Measurements from ENCODE around the gene LAPTM5. TPM values are rescaled to one million over a fixed set of nuclear protein-coding genes. Genes with fewer than 3 reads are reported as not detected.

LAPTM5 gene
- total and polyA plus RNA-seq, 2 of the 13 experiments (the other 11 are each of a cell fraction or from before 2014, with no cell fraction given): 0.41 to 0.86 TPM

DNA sequence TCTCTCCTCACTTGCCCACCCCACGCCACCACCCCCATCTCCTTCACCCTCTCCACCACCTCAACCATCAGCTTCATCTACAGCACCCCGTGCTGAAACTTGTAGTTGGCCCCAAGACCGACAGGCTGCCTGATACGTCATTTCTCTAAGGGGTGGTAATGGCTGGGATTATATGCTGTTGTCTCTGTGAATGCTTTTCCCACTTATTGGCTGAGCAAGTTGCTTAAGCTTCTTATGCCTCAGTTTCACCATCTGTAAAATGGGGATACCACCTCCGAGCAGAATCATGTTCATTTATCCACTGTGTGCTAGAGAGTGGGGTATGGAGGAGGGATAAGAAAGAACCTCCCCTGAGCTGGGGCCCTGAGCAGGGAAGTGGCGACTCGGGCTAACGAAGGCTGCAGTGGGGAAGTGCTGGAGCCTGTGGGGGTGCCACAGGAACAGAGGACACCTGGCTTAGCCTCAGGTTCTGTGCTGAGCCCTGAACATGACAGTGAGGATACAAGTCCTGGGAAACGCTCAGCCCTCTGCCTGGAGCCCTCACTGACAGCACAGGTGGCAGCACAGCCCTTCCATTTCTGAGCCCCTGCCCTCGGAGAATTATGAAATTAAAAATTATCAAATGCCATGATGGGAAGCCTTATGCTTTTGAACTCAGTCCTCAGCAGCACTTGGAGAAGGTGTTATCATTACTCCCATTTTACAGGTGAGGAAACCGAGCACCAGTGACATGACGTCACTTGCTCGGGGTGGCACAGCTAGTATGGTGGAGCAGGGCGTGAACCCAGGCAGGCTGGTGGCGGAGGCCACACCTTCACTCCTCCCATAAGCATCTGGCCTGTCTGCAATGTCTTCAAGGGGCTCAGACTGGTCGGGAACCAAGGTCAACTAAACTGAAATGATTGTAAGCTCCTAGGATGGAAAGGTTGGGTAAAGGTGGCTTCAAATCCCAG lies 37.0 kb downstream of the LAPTM5 start (continued):
- TF ChIP-seq, protein P1, sequence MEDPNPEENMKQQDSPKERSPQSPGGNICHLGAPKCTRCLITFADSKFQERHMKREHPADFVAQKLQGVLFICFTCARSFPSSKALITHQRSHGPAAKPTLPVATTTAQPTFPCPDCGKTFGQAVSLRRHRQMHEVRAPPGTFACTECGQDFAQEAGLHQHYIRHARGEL (CRISPR knock-in tag; IDR thresholded peaks at IDR 0.05): no peak
- TF ChIP-seq, protein P2, sequence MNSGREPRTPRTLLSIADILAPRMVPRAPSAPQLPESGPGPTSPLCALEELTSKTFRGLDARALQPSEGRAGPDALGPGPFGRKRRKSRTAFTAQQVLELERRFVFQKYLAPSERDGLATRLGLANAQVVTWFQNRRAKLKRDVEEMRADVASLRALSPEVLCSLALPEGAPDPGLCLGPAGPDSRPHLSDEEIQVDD (CRISPR knock-in tag; IDR thresholded peaks at IDR 0.05; ENCODE audit: borderline replicate concordance): no peak
- TF ChIP-seq ZNF546 (CRISPR knock-in tag; conservative IDR thresholded peaks at IDR 0.05) (no peak), SALL1 (CRISPR knock-in tag; IDR thresholded peaks at IDR 0.05) (no peak), ZNF253 (CRISPR knock-in tag; IDR thresholded peaks at IDR 0.05; ENCODE audit: borderline replicate concordance) (no peak), ZNF629 (CRISPR knock-in tag; conservative IDR thresholded peaks at IDR 0.05) (peak; percentile 65), ATF7 (IDR thresholded peaks at IDR 0.05) (peak; percentile 90), ATF7 (CRISPR knock-in tag; IDR thresholded peaks at IDR 0.05) (no peak), ZNF678 (CRISPR knock-in tag; IDR thresholded peaks at IDR 0.05) (no peak), ZFY (CRISPR knock-in tag; IDR thresholded peaks at IDR 0.05) (no peak), FOXJ3 (CRISPR knock-in tag; IDR thresholded peaks at IDR 0.05; ENCODE audit: borderline replicate concordance) (no peak)
- TF ChIP-seq, protein P3, sequence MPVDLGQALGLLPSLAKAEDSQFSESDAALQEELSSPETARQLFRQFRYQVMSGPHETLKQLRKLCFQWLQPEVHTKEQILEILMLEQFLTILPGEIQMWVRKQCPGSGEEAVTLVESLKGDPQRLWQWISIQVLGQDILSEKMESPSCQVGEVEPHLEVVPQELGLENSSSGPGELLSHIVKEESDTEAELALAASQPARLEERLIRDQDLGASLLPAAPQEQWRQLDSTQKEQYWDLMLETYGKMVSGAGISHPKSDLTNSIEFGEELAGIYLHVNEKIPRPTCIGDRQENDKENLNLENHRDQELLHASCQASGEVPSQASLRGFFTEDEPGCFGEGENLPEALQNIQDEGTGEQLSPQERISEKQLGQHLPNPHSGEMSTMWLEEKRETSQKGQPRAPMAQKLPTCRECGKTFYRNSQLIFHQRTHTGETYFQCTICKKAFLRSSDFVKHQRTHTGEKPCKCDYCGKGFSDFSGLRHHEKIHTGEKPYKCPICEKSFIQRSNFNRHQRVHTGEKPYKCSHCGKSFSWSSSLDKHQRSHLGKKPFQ (CRISPR knock-in tag; IDR thresholded peaks at IDR 0.05; ENCODE audit: insufficient replicate concordance): no peak

Measured in HepG2 (cell line).